Ovary (tissue), 3 donors: Measurements from ENCODE around the gene AOC3.

Source experiments
- CTCF ChIP-seq, 3 donors: fragments of 450-650 bp in 2 of 3; fragments of 200-600 bp in 1 of 3; IDR thresholded peaks; one replicate each; pipeline versions ENCODE4 v1.5.1 to v1.8.0; 2016 to 2022; ENCODE audit warnings: antibody characterized with exemption in 3 of 3, mild to moderate bottlenecking in 1 of 3
- EP300 ChIP-seq: sonication (generic); formaldehyde crosslinking; IDR thresholded peaks from one replicate; pipeline ENCODE4 v1.6.1; 2017; ENCODE audit warnings: antibody characterized with exemption
- POLR2A ChIP-seq: fragments of 450-650 bp; IDR thresholded peaks from one replicate; pipeline ENCODE4 v1.6.1; 2017; ENCODE audit warnings: antibody characterized with exemption, mild to moderate bottlenecking, moderate library complexity
- donor health status: DM: no; HTN: no; CAD: no.

DNA sequence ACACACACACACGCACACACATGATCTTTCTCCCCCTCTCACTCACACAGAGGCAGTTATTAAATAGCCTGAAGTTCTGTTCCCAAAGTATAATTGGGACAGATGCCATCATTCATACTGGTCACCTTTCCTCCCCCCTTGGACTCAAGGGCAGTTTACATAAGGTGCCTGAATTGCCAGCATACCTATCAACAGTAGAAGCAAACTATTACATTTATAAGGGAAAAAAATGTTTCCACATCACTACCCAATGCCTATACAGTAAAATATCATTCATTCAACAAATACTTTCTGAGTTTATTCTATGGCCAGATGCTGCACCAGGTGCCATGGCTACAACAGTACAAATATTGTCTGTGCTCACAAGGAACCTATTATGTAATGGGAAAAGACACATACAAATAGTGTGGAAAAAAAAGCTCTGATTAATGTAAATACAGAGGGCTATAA is 46.1 kb upstream of the AOC3 start:
- TF ChIP-seq CTCF (IDR thresholded peaks at IDR 0.05) (no peak), POLR2A (no peak), EP300 (no peak)
